HepG2 (cell line): ENCODE results near the gene CD93.

ENCODE experiments used
- ARNT ChIP-seq: fragments of 450-650 bp; IDR thresholded peaks from 2 replicates; pipeline ENCODE4 v1.6.1; 2017
- CHD2 ChIP-seq: IDR thresholded peaks from 2 replicates; pipeline ENCODE4 v1.6.1; 2011; ENCODE audit warnings: low read depth, low read length, improper control_type of control experiment
- CTCF ChIP-seq: sonication (generic); formaldehyde crosslinking; IDR thresholded peaks from 2 replicates; pipeline ENCODE4 v1.5.0; 2020; ENCODE audit warnings: mild to moderate bottlenecking, missing genetic modification reagents, moderate library complexity
- JUND ChIP-seq: sonication (generic); formaldehyde crosslinking; IDR thresholded peaks from 2 replicates; pipeline ENCODE4 v1.8.0; 2022; ENCODE audit warnings: mild to moderate bottlenecking, missing genetic modification reagents
- NRL ChIP-seq: sonication (generic); formaldehyde crosslinking; IDR thresholded peaks from 2 replicates; pipeline ENCODE4 v1.5.0; 2020; ENCODE audit warnings: missing genetic modification reagents, mild to moderate bottlenecking, moderate library complexity, borderline replicate concordance

- TF ChIP-seq JUND (CRISPR knock-in tag) (no peak), NRL (no peak), ARNT (no peak), CTCF (CRISPR knock-in tag) (no peak), CHD2 (no peak)
Measured at GRCh38 chr20:23071996-23072395, 14.1 kb downstream of the CD93 start.
